GM12892 (cell line): ENCODE data around the gene NT5C.

ENCODE experiments used
- POLR2A ChIP-seq: IDR thresholded peaks from 2 replicates; pipeline ENCODE4 v1.6.1; 2011; ENCODE audit warnings: low read depth, low read length, control low read depth
- POLR2AphosphoS5 ChIP-seq: IDR thresholded peaks from 2 replicates; pipeline ENCODE4 v1.6.1; 2011; ENCODE audit warnings: low read depth, low read length, control low read depth
- TAF1 ChIP-seq: IDR thresholded peaks from 2 replicates; pipeline ENCODE4 v1.6.1; 2011; ENCODE audit warnings: low read depth, mild to moderate bottlenecking, control low read depth, low read length, borderline replicate concordance

DNA sequence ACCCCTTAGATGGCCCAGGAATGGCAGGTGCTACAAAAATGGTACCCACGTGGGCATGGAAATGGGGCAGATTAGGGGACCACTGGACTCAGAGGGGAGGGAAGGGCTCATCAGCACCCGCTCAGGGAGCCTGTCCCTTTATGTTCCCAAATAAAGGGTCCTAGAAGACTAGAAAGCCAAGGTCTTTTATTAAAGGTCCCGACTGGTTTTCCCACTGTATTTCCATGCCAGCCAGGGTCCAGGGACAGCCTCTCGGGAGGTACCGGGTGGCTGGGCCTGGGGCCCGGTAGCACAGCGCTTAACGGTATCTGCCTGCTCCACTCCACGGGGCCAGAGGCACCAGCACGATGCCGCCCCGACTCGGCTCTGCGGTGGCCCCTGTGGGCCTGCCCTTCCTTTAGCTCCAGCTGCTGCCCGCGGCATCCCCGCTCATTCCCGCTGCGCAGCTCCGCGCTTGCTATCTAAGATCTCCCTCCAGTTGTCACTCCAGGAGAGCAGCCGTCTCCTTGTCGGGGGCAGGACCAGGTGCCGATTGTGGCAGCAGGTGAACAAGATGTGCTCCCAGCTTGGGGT is 1.4 kb downstream of the NT5C start:
- TF ChIP-seq POLR2AphosphoS5 (0 out of 2 replicates have a peak, but pooled peaks have one; percentile 5), POLR2A (no peak), TAF1 (no peak)
